BE2C (cell line): ENCODE measurements around the gene NUMA1.
A peak's percentile ranks its signal among the peaks of the same experiment; 100 is the strongest.

Experiments used
- DNase-seq: peaks from one replicate; pipeline ENCODE4 v3.0.0-alpha.2; 2020
- H3K27me3 ChIP-seq: fragments of 250-450 bp; sonication (Bioruptor Pico); 2 replicates; pipeline ENCODE4 v1.5.1; 2020; ENCODE audit warnings: mild to moderate bottlenecking
- H3K36me3 ChIP-seq: fragments of 250-450 bp; sonication (Bioruptor Pico); 2 replicates; pipeline ENCODE4 v1.5.1; 2020; ENCODE audit warnings: mild to moderate bottlenecking
- H3K4me1 ChIP-seq: fragments of 250-450 bp; sonication (Bioruptor Pico); 2 replicates; pipeline ENCODE4 v1.5.1; 2020
- H3K4me3 ChIP-seq: 2 replicates; pipeline ENCODE4 v1.5.1; 2011; ENCODE audit warnings: low read depth, low read length
- H3K9me3 ChIP-seq: fragments of 250-450 bp; sonication (Bioruptor Pico); 2 replicates; pipeline ENCODE4 v1.5.1; 2020
- TF ChIP-seq, protein P1 (sequence below): IDR thresholded peaks from 2 replicates; pipeline ENCODE4 v1.5.1; 2012; ENCODE audit warnings: mild to moderate bottlenecking, low read depth, low read length

Gene NUMA1

DNA sequence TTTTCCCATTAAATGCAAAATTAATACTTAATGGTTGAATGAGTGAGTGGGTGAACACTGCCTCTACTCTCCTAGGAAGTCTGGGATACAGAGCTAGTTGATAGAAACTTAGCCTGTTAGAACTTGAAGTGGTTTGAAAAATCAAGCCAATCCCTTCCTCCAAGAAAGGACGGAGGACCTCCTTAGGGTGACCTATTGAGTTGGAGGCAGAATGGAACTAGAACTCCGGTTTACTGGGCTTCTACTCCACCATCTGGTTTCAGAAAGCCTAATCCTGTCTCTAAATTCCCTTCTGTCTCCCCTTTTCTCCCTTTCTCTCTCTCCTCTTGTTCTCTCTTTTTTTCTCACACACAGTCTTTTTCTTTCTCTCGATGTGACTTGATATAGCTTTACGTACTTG is 101.2 kb downstream of the NUMA1 start:
- TF ChIP-seq, protein P1, sequence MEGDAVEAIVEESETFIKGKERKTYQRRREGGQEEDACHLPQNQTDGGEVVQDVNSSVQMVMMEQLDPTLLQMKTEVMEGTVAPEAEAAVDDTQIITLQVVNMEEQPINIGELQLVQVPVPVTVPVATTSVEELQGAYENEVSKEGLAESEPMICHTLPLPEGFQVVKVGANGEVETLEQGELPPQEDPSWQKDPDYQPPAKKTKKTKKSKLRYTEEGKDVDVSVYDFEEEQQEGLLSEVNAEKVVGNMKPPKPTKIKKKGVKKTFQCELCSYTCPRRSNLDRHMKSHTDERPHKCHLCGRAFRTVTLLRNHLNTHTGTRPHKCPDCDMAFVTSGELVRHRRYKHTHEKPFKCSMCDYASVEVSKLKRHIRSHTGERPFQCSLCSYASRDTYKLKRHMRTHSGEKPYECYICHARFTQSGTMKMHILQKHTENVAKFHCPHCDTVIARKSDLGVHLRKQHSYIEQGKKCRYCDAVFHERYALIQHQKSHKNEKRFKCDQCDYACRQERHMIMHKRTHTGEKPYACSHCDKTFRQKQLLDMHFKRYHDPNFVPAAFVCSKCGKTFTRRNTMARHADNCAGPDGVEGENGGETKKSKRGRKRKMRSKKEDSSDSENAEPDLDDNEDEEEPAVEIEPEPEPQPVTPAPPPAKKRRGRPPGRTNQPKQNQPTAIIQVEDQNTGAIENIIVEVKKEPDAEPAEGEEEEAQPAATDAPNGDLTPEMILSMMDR: no peak
- no peak for DNase-seq
- Histone ChIP-seq H3K4me3 (no peak overlapping the region), H3K27me3 (no peaks in the 10 kb centered on the region), H3K9me3 (no peaks in the 10 kb centered on the region), H3K4me1 (no peaks in the 10 kb centered on the region), H3K36me3 (no peaks in the 10 kb centered on the region)

DNA sequence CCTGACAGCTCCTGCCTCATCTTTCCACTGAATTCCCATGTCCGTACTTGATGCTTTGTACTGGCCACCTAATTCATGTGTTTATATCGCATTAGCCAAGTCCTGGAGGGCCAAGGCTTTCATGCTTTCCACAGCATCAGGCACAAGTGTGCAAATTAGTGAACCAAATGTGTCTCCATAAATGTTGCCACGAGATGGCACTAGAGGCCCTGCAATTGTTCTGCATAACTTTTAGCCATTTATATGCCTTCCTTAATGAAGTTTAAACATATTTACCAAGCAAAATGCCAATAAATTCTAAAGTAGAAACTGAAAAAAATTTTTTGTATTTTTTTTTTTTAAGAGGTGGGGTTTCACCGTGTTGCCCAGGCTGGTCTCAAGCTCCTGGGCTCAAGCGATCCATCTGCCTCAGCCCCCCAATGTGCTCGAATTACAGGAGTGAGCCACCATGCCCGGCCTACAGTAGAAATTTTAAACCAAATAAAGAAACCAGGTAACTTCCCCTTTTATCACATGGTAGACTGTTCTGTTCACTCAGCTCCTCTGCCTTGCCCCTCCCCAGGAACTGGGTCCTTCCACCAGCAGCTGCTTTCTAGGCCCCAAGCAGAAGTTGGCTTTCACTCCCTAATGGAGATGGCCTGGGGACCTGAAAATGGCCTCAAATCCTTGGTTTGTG is 102.5 kb downstream of the NUMA1 start:
- no peaks in the 10 kb centered on the region for H3K4me1 ChIP-seq
- H3K36me3 ChIP-seq: no peaks in the 10 kb centered on the region
- TF ChIP-seq, protein P1: peak; percentile 86
- peak; percentile 58 for DNase-seq
- H3K9me3 ChIP-seq: no peaks in the 10 kb centered on the region
- no peaks in the 10 kb centered on the region for H3K27me3 ChIP-seq
- no peak overlapping the region for H3K4me3 ChIP-seq

DNA sequence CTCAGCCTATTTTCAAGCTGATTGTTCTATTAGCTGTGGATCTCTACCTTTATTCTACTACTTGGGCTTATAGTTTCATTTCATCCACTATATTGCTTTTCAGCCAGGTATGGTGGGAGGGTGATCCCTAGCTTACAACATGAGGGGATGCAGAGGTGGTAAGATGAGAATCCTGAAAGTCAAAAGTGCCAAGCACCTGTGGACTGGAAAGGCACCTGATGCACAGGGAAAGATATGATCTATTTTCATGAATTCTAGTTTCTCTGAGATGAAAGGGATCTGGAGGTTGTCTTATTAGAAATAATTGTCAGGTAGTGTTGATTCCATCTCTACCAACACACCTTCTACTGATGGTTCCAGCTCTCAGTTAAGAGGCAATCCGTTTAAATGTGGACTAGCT is 103.3 kb downstream of the NUMA1 start:
- H3K36me3 ChIP-seq: no peaks in the 10 kb centered on the region

DNA sequence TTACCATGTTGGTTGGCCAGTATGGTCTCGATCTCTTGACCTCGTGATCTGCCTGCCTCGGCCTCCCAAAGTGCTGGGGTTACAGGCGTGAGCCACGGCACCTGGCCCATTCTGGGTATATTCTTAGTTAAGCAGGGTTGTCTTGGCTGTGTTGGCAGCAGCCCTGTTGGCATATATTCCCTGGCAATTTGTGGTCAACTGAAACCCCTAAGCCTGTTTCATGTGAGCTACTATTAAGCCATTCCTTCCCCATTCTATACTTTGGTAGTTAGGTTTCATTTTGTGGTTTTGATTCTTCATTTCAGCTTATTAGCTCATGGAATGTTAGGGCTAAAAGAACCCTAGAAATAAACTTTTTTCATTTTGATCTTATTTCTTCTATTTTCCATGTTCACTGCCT is 103.8 kb downstream of the NUMA1 start:
- Histone ChIP-seq H3K4me3 (no peak overlapping the region), H3K4me1 (no peaks in the 10 kb centered on the region)

More for the DNA sequence above, 103.3 kb downstream of the NUMA1 start:
- no peak for DNase-seq
- Histone ChIP-seq H3K4me1 (no peaks in the 10 kb centered on the region), H3K4me3 (no peak overlapping the region), H3K9me3 (no peaks in the 10 kb centered on the region), H3K27me3 (no peaks in the 10 kb centered on the region)
- TF ChIP-seq, protein P1: no peak

DNA sequence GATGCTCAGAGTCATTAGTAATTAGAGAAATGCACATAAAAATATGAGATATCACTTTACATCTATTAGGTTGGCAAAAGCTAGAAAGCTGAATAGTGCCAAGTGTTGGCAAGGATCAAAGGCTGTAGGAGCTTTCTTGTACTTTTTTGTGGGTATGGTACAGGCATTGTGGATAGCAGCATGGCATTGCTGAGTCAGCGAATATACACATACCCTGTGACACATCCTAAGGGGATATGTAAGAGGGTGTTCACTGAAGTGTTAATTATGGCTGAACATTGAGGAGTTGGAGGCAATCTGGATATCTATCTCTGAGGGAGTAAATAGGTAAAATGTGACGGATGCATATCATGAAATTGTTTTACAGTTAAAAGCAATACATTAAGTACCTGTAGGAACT is 108.7 kb downstream of the NUMA1 start:
- Histone ChIP-seq H3K36me3 (peaks cover 8% of the 10 kb centered on the region), H3K4me3 (no peak overlapping the region), H3K27me3 (no peaks in the 10 kb centered on the region), H3K9me3 (no peaks in the 10 kb centered on the region), H3K4me1 (no peaks in the 10 kb centered on the region)
- DNase-seq: no peak
- TF ChIP-seq, protein P1: no peak

More for the DNA sequence above, 103.8 kb downstream of the NUMA1 start:
- TF ChIP-seq, protein P1: no peak
- H3K36me3 ChIP-seq: no peaks in the 10 kb centered on the region
- no peaks in the 10 kb centered on the region for H3K27me3 ChIP-seq
- DNase-seq: no peak
- H3K9me3 ChIP-seq: no peaks in the 10 kb centered on the region

DNA sequence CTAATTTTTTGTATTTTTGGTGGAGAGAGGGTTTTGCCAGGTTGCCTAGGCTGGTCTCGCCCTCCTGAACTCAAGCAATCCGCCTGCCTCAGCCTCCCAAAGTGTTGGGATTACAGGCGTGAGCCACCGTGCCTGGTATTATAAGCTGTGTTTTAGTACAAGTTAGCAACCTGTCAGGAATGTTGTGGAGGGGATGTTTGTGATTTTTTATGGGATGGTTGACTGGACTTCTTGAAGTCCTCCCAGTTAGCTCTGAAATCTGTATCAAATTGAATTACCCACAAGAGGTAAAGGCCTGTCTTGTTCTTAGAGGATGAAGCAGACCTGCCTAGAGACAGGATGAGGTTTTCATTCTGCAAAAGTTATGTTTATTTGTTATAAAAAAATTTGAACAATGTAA is 115.7 kb downstream of the NUMA1 start:
- Histone ChIP-seq H3K36me3 (peaks cover 21% of the 10 kb centered on the region), H3K4me1 (no peaks in the 10 kb centered on the region), H3K4me3 (no peak overlapping the region), H3K9me3 (no peaks in the 10 kb centered on the region), H3K27me3 (no peaks in the 10 kb centered on the region)
- DNase-seq: no peak
- TF ChIP-seq, protein P1: no peak
